Neuronal stem cell (in vitro differentiated cells): ENCODE results near the gene RSU1. TPM values are rescaled to one million over a fixed set of nuclear protein-coding genes. Genes with fewer than 3 reads are reported as not detected.

ENCODE experiments used
- DNase-seq: peaks from one replicate; pipeline ENCODE4 v3.0.0-alpha.2; 2013; ENCODE audit warnings: low spot score
- H2AFZ ChIP-seq: one replicate; pipeline ENCODE4 v1.6.1; 2013; ENCODE audit warnings: mild to moderate bottlenecking, low read length, inconsistent platforms
- H2AK5ac ChIP-seq: 2 replicates; pipeline ENCODE4 v1.6.1; 2013; ENCODE audit warnings: low read depth, mild to moderate bottlenecking, inconsistent platforms, low read length, moderate library complexity, mixed read lengths
- H2BK120ac ChIP-seq: 2 replicates; pipeline ENCODE4 v1.6.1; 2013; ENCODE audit warnings: low read depth, mild to moderate bottlenecking, inconsistent platforms, low read length, moderate library complexity, mixed read lengths
- H2BK12ac ChIP-seq: one replicate; pipeline ENCODE4 v1.6.1; 2013; ENCODE audit warnings: low read length, inconsistent platforms
- H2BK15ac ChIP-seq: 2 replicates; pipeline ENCODE4 v1.6.1; 2013; ENCODE audit warnings: mild to moderate bottlenecking, low read length, inconsistent platforms, mixed read lengths
- H2BK5ac ChIP-seq: one replicate; pipeline ENCODE4 v1.6.1; 2013; ENCODE audit warnings: inconsistent platforms, mild to moderate bottlenecking, low read length, moderate library complexity
- H3K14ac ChIP-seq: one replicate; pipeline ENCODE4 v1.6.1; 2013; ENCODE audit warnings: low read length, inconsistent platforms
- H3K18ac ChIP-seq: 2 replicates; pipeline ENCODE4 v1.6.1; 2013; ENCODE audit warnings: low read length, inconsistent platforms
- H3K23ac ChIP-seq: 2 replicates; pipeline ENCODE4 v1.6.1; 2013; ENCODE audit warnings: low read depth, mild to moderate bottlenecking, mixed read lengths, low read length, inconsistent platforms; ENCODE audit not compliant: poor library complexity
- H3K27ac ChIP-seq: replicated peaks from 3 replicates; pipeline ENCODE4 v1.5.1; 2013; ENCODE audit warnings: low read length, inconsistent platforms
- H3K27me3 ChIP-seq, 3 experiments: 2 replicates each; pipeline ENCODE4 v1.6.1; 2013; ENCODE audit warnings: low read length in 3 of 3, mild to moderate bottlenecking in 2 of 3, inconsistent platforms in 1 of 3, low read depth in 1 of 3, mixed read lengths in 1 of 3, moderate library complexity in 1 of 3; ENCODE audit not compliant: control insufficient read depth in 3 of 3, insufficient read depth in 3 of 3
- H3K36me3 ChIP-seq, 2 donors: replicated peaks in 1 of 2; 2 replicates each; pipeline ENCODE4 v1.6.1; 2013; ENCODE audit warnings: low read length in 2 of 2; ENCODE audit not compliant: control insufficient read depth in 2 of 2, insufficient read depth in 2 of 2
- H3K4ac ChIP-seq: 2 replicates; pipeline ENCODE4 v1.6.1; 2013; ENCODE audit warnings: inconsistent platforms, mild to moderate bottlenecking, low read length, moderate library complexity
- H3K4me1 ChIP-seq, 2 donors: 1 replicate in 1 of 2; 2 replicates in 1 of 2; pipeline ENCODE4 v1.6.1; 2013; ENCODE audit warnings: low read length in 2 of 2, low read depth in 1 of 2; ENCODE audit not compliant: control insufficient read depth in 2 of 2, insufficient read depth in 1 of 2
- H3K4me2 ChIP-seq: one replicate; pipeline ENCODE4 v1.6.1; 2013; ENCODE audit warnings: mild to moderate bottlenecking, low read length, inconsistent platforms; ENCODE audit not compliant: insufficient read depth, poor library complexity, severe bottlenecking
- H3K4me3 ChIP-seq, 2 donors: 2 replicates each; pipeline ENCODE4 v1.5.1; 2013; ENCODE audit warnings: low read length in 2 of 2, mild to moderate bottlenecking in 2 of 2, inconsistent platforms in 1 of 2, moderate library complexity in 1 of 2
- H3K79me1 ChIP-seq: one replicate; pipeline ENCODE4 v1.6.1; 2013; ENCODE audit warnings: low read depth, mild to moderate bottlenecking, inconsistent platforms, low read length, moderate library complexity
- H3K9ac ChIP-seq: one replicate; pipeline ENCODE4 v1.6.1; 2013; ENCODE audit warnings: mild to moderate bottlenecking, low read depth, low read length, inconsistent platforms; ENCODE audit not compliant: poor library complexity
- H3K9me3 ChIP-seq, 2 donors: replicated peaks in 1 of 2; 2 replicates each; pipeline versions ENCODE3 to v1.6.1; 2013; ENCODE audit warnings: low read length in 2 of 2, mild to moderate bottlenecking in 2 of 2, inconsistent platforms in 1 of 2, low read depth in 1 of 2, mixed read lengths in 1 of 2, moderate library complexity in 1 of 2; ENCODE audit not compliant: control insufficient read depth in 2 of 2, insufficient read depth in 1 of 2
- H4K8ac ChIP-seq: one replicate; pipeline ENCODE4 v1.6.1; 2013; ENCODE audit warnings: low read depth, mild to moderate bottlenecking, inconsistent platforms, low read length, moderate library complexity
- H4K91ac ChIP-seq: one replicate; pipeline ENCODE4 v1.6.1; 2013; ENCODE audit warnings: low read length, low read depth, mild to moderate bottlenecking, inconsistent platforms; ENCODE audit not compliant: poor library complexity
- WGBS, 2 donors: extraction: QIAGEN DNeasy Blood & Tissue Kit; methylation state at CpG; one replicate each; pipeline ENCODE4 v1.1.7; 2013; ENCODE audit warnings: missing lambda C conversion rate in 2 of 2, mixed read lengths in 1 of 2; ENCODE audit not compliant: insufficient read length in 2 of 2, insufficient replicate concordance in 1 of 2; ENCODE audit errors: extremely low coverage in 2 of 2; 5-methylcytosine and 5-hydroxymethylcytosine counted together
- small RNA-seq: library from polyadenylated mRNA; stranded (forward); fragments of <200 nt; extraction: miRNeasy Mini kit (QIAGEN cat#:217004); gene quantifications from one replicate; pipeline ENCODE3, GENCODE V24; 2013; ENCODE audit not compliant: insufficient read depth

RSU1 gene

GRCh38 chr10:16544099-16544498 lies 273.1 kb downstream of the RSU1 start:
- H3K79me1 ChIP-seq, result no peaks in the 10 kb centered on the region
- H2BK12ac ChIP-seq, result no peak overlapping the region
- H3K9me3 ChIP-seq, result no peaks in the 10 kb centered on the region
- H2BK120ac ChIP-seq, result no peak overlapping the region
- no peak overlapping the region for H2BK15ac ChIP-seq
- no peak overlapping the region for H3K18ac ChIP-seq
- no peak for DNase-seq
- no peak overlapping the region for H3K23ac ChIP-seq
- H2AK5ac ChIP-seq, result no peak overlapping the region
- peaks cover 0 to 7% (median 0%) of the 10 kb centered on the region in 3 experiments for H3K27me3 ChIP-seq
- no peak overlapping the region for H2AFZ ChIP-seq
- H2BK5ac ChIP-seq, result no peak overlapping the region
- H3K27ac ChIP-seq, result no peak overlapping the region
- no CpG with 5 or more reads among the region's 3 CpGs for WGBS, 2 donors
- no peak overlapping the region for H4K8ac ChIP-seq
- H3K9ac ChIP-seq, result no peak overlapping the region
- H3K4me1 ChIP-seq, result no peaks in the 10 kb centered on the region
- H3K4ac ChIP-seq, result no peak overlapping the region
- no peak overlapping the region for H3K4me3 ChIP-seq
- H3K36me3 ChIP-seq, result no peaks in the 10 kb centered on the region
- H3K14ac ChIP-seq, result no peak overlapping the region
- H3K4me2 ChIP-seq, result no peak overlapping the region
- no peak overlapping the region for H4K91ac ChIP-seq

Small RNA genes lying within 50 kb of the gene (small RNA-seq; reads per million reads assigned to genes)
- not detected for gene RF02271
